ENCODE results near the gene PRDM5.

Gene PRDM5

GRCh38 chr4:120724656-120725055 lies 197.9 kb downstream of the PRDM5 start:
- no peak overlapping the region for H3K9ac ChIP-seq (ENCODE audit: low read depth, low read length)
- H3K4me1 ChIP-seq (ENCODE audit: insufficient read depth, low read length): peaks cover 15% of the 10 kb centered on the region; the same call in 1 of the 2 replicates
- H3K36me3 ChIP-seq (ENCODE audit: insufficient read depth, low read length): no peaks in the 10 kb centered on the region
- H3K9me3 ChIP-seq (ENCODE audit: control insufficient read depth, insufficient read depth, low read length): no peaks in the 10 kb centered on the region

DNA sequence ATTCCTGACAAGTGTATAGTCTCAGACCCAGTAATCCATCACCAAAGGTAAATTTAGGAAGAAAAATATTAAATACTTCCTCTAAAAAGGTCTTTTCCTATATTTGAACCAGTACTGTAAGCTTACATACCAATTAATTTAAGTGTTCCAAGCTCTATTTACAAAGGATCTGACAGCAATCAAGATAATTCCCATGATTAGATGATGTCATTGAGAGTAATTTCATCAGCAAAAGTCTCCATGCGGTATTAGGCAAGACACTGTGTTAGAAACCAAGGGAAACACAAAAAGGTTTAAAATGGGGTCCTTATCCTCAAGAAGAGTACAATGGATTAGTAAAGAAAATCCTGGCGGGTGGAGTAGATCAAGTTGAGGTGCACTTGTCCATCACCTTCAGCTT lies 198.5 kb downstream of the PRDM5 start:
- no peak overlapping the region for H3K9ac ChIP-seq (ENCODE audit: low read depth, low read length)
- no peaks in the 10 kb centered on the region for H3K9me3 ChIP-seq (ENCODE audit: control insufficient read depth, insufficient read depth, low read length)
- peaks cover 15% of the 10 kb centered on the region; the same call in 1 of the 2 replicates for H3K4me1 ChIP-seq (ENCODE audit: insufficient read depth, low read length)
- H3K36me3 ChIP-seq (ENCODE audit: insufficient read depth, low read length): no peaks in the 10 kb centered on the region

GRCh38 chr4:120723105-120723504 lies 199.4 kb downstream of the PRDM5 start:
- Histone ChIP-seq H3K4me1 (ENCODE audit: insufficient read depth, low read length) (peaks cover 15% of the 10 kb centered on the region; the same call in 1 of the 2 replicates), H3K36me3 (ENCODE audit: insufficient read depth, low read length) (no peaks in the 10 kb centered on the region), H3K9ac (ENCODE audit: low read depth, low read length) (no peak overlapping the region), H3K9me3 (ENCODE audit: control insufficient read depth, insufficient read depth, low read length) (no peaks in the 10 kb centered on the region)

GRCh38 chr4:120722655-120723054 lies 199.9 kb downstream of the PRDM5 start:
- Histone ChIP-seq H3K36me3 (ENCODE audit: insufficient read depth, low read length) (no peaks in the 10 kb centered on the region), H3K9me3 (ENCODE audit: control insufficient read depth, insufficient read depth, low read length) (no peaks in the 10 kb centered on the region), H3K4me1 (ENCODE audit: insufficient read depth, low read length) (peaks cover 15% of the 10 kb centered on the region; the same call in 1 of the 2 replicates), H3K9ac (ENCODE audit: low read depth, low read length) (no peak overlapping the region)

- no peak overlapping the region for H3K9ac ChIP-seq (ENCODE audit: low read depth, low read length)
- no peaks in the 10 kb centered on the region for H3K36me3 ChIP-seq (ENCODE audit: insufficient read depth, low read length)
- peaks cover 15% of the 10 kb centered on the region; the same call in 1 of the 2 replicates for H3K4me1 ChIP-seq (ENCODE audit: insufficient read depth, low read length)
- no peaks in the 10 kb centered on the region for H3K9me3 ChIP-seq (ENCODE audit: control insufficient read depth, insufficient read depth, low read length)
These were observed 202.1 kb downstream of the PRDM5 start for GRCh38 chr4:120720354-120720934.

GRCh38 chr4:120718979-120719566 lies 203.5 kb downstream of the PRDM5 start:
- Histone ChIP-seq H3K36me3 (ENCODE audit: insufficient read depth, low read length) (no peaks in the 10 kb centered on the region), H3K9ac (ENCODE audit: low read depth, low read length) (no peak overlapping the region), H3K4me1 (ENCODE audit: insufficient read depth, low read length) (peaks cover 15% of the 10 kb centered on the region; the same call in 1 of the 2 replicates), H3K9me3 (ENCODE audit: control insufficient read depth, insufficient read depth, low read length) (no peaks in the 10 kb centered on the region)

DNA sequence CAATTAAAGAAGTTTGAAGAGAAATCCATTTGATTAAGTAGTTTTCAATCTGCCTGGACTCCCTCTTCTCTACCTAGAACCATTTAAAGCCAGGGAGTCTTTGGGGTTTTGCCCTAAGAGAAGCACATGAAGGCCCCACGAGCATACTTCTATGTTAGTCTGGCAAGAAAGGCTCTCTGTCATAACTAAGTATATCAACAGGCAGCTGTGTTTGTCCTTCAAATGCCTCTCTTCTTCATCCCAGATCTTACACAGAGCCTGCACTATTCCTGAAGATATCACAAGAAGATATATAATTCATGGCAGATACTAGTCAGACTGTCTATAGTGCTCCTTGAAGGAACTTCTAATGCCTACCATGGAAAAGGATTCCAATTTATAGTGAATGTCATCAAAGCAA lies 206.2 kb downstream of the PRDM5 start:
- Histone ChIP-seq H3K36me3 (ENCODE audit: insufficient read depth, low read length) (no peaks in the 10 kb centered on the region), H3K4me1 (ENCODE audit: insufficient read depth, low read length) (peaks cover 3% of the 10 kb centered on the region; the same call in 1 of the 2 replicates), H3K9me3 (ENCODE audit: control insufficient read depth, insufficient read depth, low read length) (no peaks in the 10 kb centered on the region), H3K9ac (ENCODE audit: low read depth, low read length) (no peak overlapping the region)

GRCh38 chr4:120714417-120715010 lies 208.0 kb downstream of the PRDM5 start:
- no peaks in the 10 kb centered on the region for H3K9me3 ChIP-seq (ENCODE audit: control insufficient read depth, insufficient read depth, low read length)
- H3K9ac ChIP-seq (ENCODE audit: low read depth, low read length): no peak overlapping the region
- H3K36me3 ChIP-seq (ENCODE audit: insufficient read depth, low read length): no peaks in the 10 kb centered on the region
- H3K4me1 ChIP-seq (ENCODE audit: insufficient read depth, low read length): no peaks in the 10 kb centered on the region

DNA sequence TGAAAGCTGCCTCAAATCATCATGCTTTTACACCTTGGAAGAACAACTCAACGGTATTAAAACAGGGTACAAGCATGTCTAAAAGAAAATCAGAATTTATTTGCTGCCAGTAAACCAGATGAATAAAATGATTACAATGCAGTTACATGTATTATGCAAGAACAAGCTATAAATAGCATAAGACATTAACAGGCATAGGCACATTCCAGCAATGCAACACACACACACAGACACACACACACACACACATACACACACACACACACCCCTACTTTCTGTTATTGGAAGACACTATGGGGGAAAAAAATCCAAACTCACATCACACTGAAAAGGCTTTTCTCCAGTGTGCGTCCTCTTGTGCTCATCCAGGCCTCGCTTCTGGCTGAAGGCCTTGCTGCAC lies 212.5 kb downstream of the PRDM5 start:
- Histone ChIP-seq H3K9me3 (ENCODE audit: control insufficient read depth, insufficient read depth, low read length) (no peaks in the 10 kb centered on the region), H3K4me1 (ENCODE audit: insufficient read depth, low read length) (no peaks in the 10 kb centered on the region), H3K9ac (ENCODE audit: low read depth, low read length) (no peak overlapping the region), H3K36me3 (ENCODE audit: insufficient read depth, low read length) (no peaks in the 10 kb centered on the region)

GRCh38 chr4:120704538-120704937 lies 218.0 kb downstream of the PRDM5 start:
- H3K9ac ChIP-seq (ENCODE audit: low read depth, low read length): no peak overlapping the region
- no peaks in the 10 kb centered on the region for H3K4me1 ChIP-seq (ENCODE audit: insufficient read depth, low read length)

DNA sequence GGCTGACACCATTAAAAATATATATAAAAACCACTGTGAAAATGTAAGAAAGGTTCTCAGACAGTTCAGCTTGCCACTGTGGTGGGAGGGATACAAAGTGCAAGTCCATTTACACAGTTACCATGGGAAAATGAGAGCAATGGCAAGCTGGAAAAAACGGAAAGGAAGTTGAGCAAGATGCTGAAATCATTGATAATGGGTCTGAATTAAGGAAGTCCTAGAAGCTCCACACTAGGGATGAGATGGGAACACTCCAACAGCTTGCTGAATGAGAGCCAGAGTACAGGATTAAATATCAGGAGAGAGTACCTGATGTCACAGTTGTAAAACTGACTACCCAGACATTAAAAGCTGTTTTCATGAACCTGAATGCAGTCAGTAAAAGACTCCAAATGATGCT lies 218.6 kb downstream of the PRDM5 start:
- H3K36me3 ChIP-seq (ENCODE audit: insufficient read depth, low read length): no peaks in the 10 kb centered on the region
- no peak overlapping the region for H3K9ac ChIP-seq (ENCODE audit: low read depth, low read length)
- no peaks in the 10 kb centered on the region for H3K4me1 ChIP-seq (ENCODE audit: insufficient read depth, low read length)
- H3K9me3 ChIP-seq (ENCODE audit: control insufficient read depth, insufficient read depth, low read length): no peaks in the 10 kb centered on the region

More at GRCh38 chr4:120704538-120704937, 218.0 kb downstream of the PRDM5 start:
- no peaks in the 10 kb centered on the region for H3K9me3 ChIP-seq (ENCODE audit: control insufficient read depth, insufficient read depth, low read length)
- H3K36me3 ChIP-seq (ENCODE audit: insufficient read depth, low read length): no peaks in the 10 kb centered on the region

DNA sequence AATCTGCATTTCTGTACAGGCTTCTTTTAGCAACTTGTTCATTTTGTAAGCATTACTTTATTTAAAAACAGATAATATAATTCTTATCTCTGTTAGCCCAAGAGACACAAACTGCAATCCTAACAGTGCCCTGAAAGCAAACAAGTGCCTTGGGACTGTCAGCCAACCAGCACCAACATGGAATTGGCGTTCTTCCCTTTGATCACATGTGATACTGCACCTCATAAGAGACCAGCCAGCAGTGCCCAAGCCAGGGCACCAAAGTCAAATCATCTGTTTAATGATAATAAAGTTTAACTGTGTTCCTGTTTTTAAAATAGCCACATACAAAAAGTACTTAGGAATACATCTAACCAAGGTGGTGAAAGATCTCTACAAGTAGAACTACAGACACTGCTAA lies 223.2 kb downstream of the PRDM5 start:
- Histone ChIP-seq H3K9ac (ENCODE audit: low read depth, low read length) (no peak overlapping the region), H3K4me1 (ENCODE audit: insufficient read depth, low read length) (no peaks in the 10 kb centered on the region), H3K9me3 (ENCODE audit: control insufficient read depth, insufficient read depth, low read length) (no peaks in the 10 kb centered on the region), H3K36me3 (ENCODE audit: insufficient read depth, low read length) (no peaks in the 10 kb centered on the region)

- Histone ChIP-seq H3K9ac (ENCODE audit: low read depth, low read length) (no peak overlapping the region), H3K36me3 (ENCODE audit: insufficient read depth, low read length) (no peaks in the 10 kb centered on the region), H3K9me3 (ENCODE audit: control insufficient read depth, insufficient read depth, low read length) (no peaks in the 10 kb centered on the region), H3K4me1 (ENCODE audit: insufficient read depth, low read length) (no peaks in the 10 kb centered on the region)
These were observed 227.6 kb downstream of the PRDM5 start for GRCh38 chr4:120694973-120695372.

DNA sequence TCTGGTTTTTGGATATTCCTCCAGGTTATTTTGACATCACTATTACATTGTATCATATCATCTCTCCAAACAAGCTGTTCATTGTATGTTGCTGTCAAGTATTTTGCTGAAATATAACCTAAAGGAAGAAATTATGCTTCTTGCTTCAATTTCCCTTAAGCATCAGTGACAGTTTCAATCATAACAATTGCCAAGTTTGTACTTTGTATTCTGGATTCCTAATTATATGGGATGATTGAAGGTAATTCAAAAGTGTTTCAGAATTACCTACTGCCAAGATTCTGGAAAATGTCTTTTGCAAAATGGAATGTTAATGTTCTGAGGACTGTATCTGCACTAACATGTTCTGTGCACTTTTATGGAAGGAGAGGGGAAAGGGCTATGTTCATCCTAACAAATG lies 228.7 kb downstream of the PRDM5 start:
- Histone ChIP-seq H3K9ac (ENCODE audit: low read depth, low read length) (no peak overlapping the region), H3K36me3 (ENCODE audit: insufficient read depth, low read length) (no peaks in the 10 kb centered on the region), H3K9me3 (ENCODE audit: control insufficient read depth, insufficient read depth, low read length) (no peaks in the 10 kb centered on the region), H3K4me1 (ENCODE audit: insufficient read depth, low read length) (no peaks in the 10 kb centered on the region)

- H3K36me3 ChIP-seq (ENCODE audit: insufficient read depth, low read length): no peaks in the 10 kb centered on the region
- no peaks in the 10 kb centered on the region for H3K9me3 ChIP-seq (ENCODE audit: control insufficient read depth, insufficient read depth, low read length)
- no peak overlapping the region for H3K9ac ChIP-seq (ENCODE audit: low read depth, low read length)
- no peaks in the 10 kb centered on the region for H3K4me1 ChIP-seq (ENCODE audit: insufficient read depth, low read length)
These were observed 229.6 kb downstream of the PRDM5 start for GRCh38 chr4:120692964-120693363.
